OCI-M2 (cell line): Measurements from ENCODE around the gene GNAI3.

Source experiments
- DNase-seq: peaks from one replicate; lab custom pipeline; 2025; ENCODE audit not compliant: unreplicated experiment; lab: John Stamatoyannopoulos, UW

GNAI3 gene

GRCh38 chr1:109622137-109622892 lies 73.9 kb downstream of the GNAI3 start:
- DNase-seq, result no peak

DNA sequence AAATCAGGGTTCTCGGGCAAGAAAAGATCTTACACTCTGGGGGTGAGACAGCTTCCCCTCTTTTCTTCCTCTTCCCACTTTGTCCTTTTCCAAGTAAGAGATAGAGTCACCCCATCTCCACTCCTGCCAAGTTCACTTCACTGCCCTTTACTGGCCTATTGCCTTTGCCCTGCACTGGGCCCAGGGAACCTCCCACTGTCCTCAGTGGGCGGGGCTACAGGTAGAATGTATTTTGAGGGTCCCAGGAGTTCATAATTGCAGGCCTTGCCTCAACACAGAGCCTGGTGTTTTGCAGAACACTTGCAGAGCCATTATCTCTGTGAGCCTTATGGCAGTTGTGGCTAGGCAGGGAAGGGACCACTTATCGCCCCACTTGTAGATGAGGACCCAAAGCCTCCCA lies 74.5 kb downstream of the GNAI3 start:
- no peak for DNase-seq

DNA sequence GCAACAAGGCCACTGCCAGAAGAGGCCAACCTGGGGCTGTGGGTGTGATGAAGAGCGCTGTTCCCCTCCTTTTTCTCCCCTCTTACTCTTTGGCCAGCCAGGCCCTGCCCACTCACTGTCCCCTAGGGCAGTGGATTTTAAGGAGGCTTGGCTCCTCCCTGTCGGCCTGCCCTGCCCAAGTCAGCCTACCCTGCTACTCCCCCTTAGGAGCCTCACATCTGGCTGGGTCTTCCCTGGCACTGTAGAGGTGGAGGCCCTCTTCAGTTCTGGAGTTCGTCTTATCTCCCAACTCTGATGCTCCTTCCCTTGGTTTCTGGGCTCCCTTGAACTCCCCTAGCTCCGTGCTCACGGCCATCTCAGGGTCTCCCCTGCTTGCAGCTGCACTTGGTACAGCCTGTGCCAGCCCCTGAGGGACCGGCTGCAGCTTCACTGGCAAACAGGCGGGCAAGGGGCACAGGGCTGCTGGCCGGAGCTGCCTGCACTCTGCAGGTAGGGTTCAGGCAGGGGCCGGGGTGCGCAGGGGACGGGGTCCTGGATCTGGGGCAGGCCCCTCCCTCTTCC lies 75.3 kb downstream of the GNAI3 start:
- DNase-seq, result no peak

GRCh38 chr1:109624201-109625010 lies 76.0 kb downstream of the GNAI3 start:
- DNase-seq, result no peak

DNA sequence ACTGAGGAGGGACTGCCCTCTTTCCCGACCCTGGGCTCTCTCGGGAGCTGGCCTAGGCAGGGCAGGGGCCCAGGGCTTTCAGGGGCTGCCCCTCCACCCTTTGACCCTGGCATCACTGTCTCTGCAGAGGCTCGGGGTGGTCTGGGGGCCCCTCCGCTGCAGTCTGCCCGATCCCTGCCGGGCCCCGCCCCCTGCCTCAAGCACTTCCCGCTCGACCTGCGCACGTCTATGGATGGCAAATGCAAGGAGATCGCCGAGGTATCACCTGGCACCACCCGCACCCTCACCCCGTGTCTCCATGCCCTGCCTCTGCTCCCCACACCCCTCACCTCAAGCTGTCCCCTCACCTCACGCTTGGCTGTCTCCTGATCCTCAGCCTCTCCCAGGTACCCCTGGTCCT lies 76.8 kb downstream of the GNAI3 start:
- DNase-seq, result no peak

- DNase-seq, result no peak
Measured at GRCh38 chr1:109625601-109626560, 77.5 kb downstream of the GNAI3 start.

DNA sequence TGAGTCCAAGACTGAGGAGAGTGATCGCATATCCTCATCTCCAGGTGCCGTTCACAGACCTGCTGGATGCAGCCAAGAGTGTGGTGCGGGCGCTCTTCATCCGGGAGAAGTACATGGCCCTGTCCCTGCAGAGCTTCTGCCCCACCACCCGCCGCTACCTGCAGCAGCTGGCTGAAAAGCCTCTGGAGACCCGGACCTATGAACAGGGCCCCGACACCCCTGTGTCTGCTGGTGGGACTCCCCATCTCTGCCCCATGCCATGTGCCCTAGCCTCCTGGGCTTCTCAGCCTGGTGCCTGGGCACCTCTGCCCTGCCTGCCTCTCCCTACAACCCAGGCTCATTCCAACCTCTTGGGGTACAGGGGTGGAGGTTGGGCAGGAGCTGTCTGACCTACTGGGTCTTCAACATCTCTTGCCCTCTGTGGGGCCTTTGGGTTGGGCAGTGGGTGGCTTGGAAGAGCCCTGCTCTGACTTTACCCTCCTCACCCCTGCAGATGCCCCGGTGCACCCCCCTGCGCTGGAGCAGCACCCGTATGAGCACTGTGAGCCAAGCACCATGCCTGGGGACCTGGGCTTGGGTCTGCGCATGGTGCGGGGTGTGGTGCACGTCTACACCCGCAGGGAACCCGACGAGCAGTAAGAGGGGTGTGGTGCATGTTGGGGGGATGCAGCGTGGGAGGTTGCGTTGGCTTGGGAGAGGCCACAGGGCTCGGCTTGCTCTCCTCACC lies 78.4 kb downstream of the GNAI3 start:
- DNase-seq, result no peak

- no peak for DNase-seq
Measured at GRCh38 chr1:109627692-109628399, 79.4 kb downstream of the GNAI3 start.

GRCh38 chr1:109628540-109629321 lies 80.3 kb downstream of the GNAI3 start:
- no peak for DNase-seq

GRCh38 chr1:109629372-109630030 lies 81.1 kb downstream of the GNAI3 start:
- DNase-seq, result no peak

GRCh38 chr1:109630081-109630897 lies 81.9 kb downstream of the GNAI3 start:
- no peak for DNase-seq

- DNase-seq, result no peak
Measured at GRCh38 chr1:109630898-109631512, 82.6 kb downstream of the GNAI3 start.

GRCh38 chr1:109631513-109632505 lies 83.4 kb downstream of the GNAI3 start:
- no peak for DNase-seq

GRCh38 chr1:109632671-109633346 lies 84.4 kb downstream of the GNAI3 start:
- DNase-seq, result no peak

DNA sequence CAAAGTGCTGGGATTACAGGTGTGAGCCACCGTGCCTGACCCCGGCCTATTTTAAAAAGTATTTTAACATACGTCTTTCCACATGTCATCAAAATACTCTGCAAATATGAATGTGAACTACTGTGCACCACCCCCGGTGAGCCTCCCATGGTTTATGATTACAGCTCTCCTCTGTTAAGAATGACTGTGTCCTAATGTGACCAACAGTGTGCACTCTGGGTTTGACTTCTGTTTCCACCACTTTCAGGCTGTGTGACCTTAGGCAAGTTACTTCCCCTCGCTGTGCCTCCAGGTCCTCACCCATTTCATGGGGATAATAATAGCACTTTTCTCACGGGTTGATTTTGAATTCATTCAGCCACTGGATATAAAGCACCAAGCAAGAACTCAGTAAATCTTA lies 85.9 kb downstream of the GNAI3 start:
- DNase-seq, result no peak
